CD4-positive, alpha-beta T cell treated with Interleukin-6 at 100 ng/mL for 8 hours (primary cell): Measurements from ENCODE around the gene PITRM1.
"Not testable (repeated sequence)": the region's sequence is repeated elsewhere in the genome, so short reads cannot be mapped to it uniquely, and the experiment has no call there.

ENCODE experiments used
- DNase-seq: peaks from one replicate; pipeline ENCODE4 v3.0.0-alpha.2; 2020; ENCODE audit warnings: mixed read lengths, low spot score

Gene PITRM1

GRCh38 chr10:3122034-3122433 lies 50.5 kb downstream of the PITRM1 start:
- DNase-seq: no peak

GRCh38 chr10:3119796-3120459 lies 52.7 kb downstream of the PITRM1 start:
- no peak for DNase-seq

GRCh38 chr10:3118641-3119091 lies 53.9 kb downstream of the PITRM1 start:
- no peak for DNase-seq

GRCh38 chr10:3117486-3117885 lies 55.1 kb downstream of the PITRM1 start:
- DNase-seq: no peak

GRCh38 chr10:3116508-3117100 lies 56.0 kb downstream of the PITRM1 start:
- no peak for DNase-seq

- DNase-seq: no peak
Observed at GRCh38 chr10:3115685-3116084, 56.9 kb downstream of the PITRM1 start.

GRCh38 chr10:3113343-3113720 lies 59.2 kb downstream of the PITRM1 start:
- DNase-seq: no peak

- DNase-seq: no peak
Observed at GRCh38 chr10:3111621-3112163, 60.9 kb downstream of the PITRM1 start.

GRCh38 chr10:3110782-3111620 lies 61.6 kb downstream of the PITRM1 start:
- DNase-seq: no peak

- DNase-seq: no peak
Observed at GRCh38 chr10:3109633-3110032, 62.9 kb downstream of the PITRM1 start.

GRCh38 chr10:3109196-3109595 lies 63.4 kb downstream of the PITRM1 start:
- no peak for DNase-seq

GRCh38 chr10:3108575-3109105 lies 63.9 kb downstream of the PITRM1 start:
- DNase-seq: no peak

- DNase-seq: no peak
Observed at GRCh38 chr10:3108033-3108432, 64.5 kb downstream of the PITRM1 start.

- no peak for DNase-seq
Observed at GRCh38 chr10:3107426-3107961, 65.1 kb downstream of the PITRM1 start.

- DNase-seq: no peak
Observed at GRCh38 chr10:3106928-3107425, 65.6 kb downstream of the PITRM1 start.

GRCh38 chr10:3106328-3106727 lies 66.3 kb downstream of the PITRM1 start:
- DNase-seq: not testable (repeated sequence)

- no peak for DNase-seq
Observed at GRCh38 chr10:3105905-3106304, 66.7 kb downstream of the PITRM1 start.

- DNase-seq: no peak
Observed at GRCh38 chr10:3105166-3105565, 67.4 kb downstream of the PITRM1 start.

GRCh38 chr10:3104251-3104918 lies 68.2 kb downstream of the PITRM1 start:
- no peak for DNase-seq

GRCh38 chr10:3103646-3104045 lies 68.9 kb downstream of the PITRM1 start:
- no peak for DNase-seq

- DNase-seq: no peak
Observed at GRCh38 chr10:3102720-3103427, 69.7 kb downstream of the PITRM1 start.
